Measurements from ENCODE around the gene PLA2G2C. TPM values are rescaled to one million over a fixed set of nuclear protein-coding genes. Genes with fewer than 3 reads are reported as not detected.

PLA2G2C gene
- total and polyA plus RNA-seq, 2 of the 8 experiments (the other 6 are each of a cell fraction or from before 2014, with no cell fraction given), result not detected

GRCh38 chr1:20147846-20148570 is 38.3 kb downstream of the PLA2G2C start:
- Histone ChIP-seq H3K36me3 (ENCODE audit: control insufficient read depth in 2 of 4, insufficient read depth in 4 of 4, low read length in 3 of 4) (no peaks in the 10 kb centered on the region), H4K8ac (ENCODE audit: extremely low read depth, insufficient read depth, low read length) (no peak overlapping the region; the same call in 1 of the 2 replicates), H3K27ac (ENCODE audit: low read depth, low read length) (no peak overlapping the region), H3K4me3 (ENCODE audit: extremely low read depth in 1 of 4, insufficient read depth in 2 of 4, low read depth in 3 of 4, low read length in 4 of 4) (no peak overlapping the region), H3K79me1 (ENCODE audit: low read depth, low read length) (no peaks in the 10 kb centered on the region), H3K4me2 (ENCODE audit: insufficient read depth in 1 of 2, low read depth in 2 of 2, low read length in 2 of 2) (no peak overlapping the region), H3K23ac (ENCODE audit: insufficient read length) (no peak overlapping the region), H2BK12ac (ENCODE audit: low read depth, low read length) (peak overlapping the region; percentile 80; the same call in 1 of the 2 replicates), H3K23me2 (ENCODE audit: low read depth, low read length) (no peaks in the 10 kb centered on the region), H2BK120ac (replicated peaks; ENCODE audit: low read depth, low read length) (no peak overlapping the region), H3K56ac (replicated peaks; ENCODE audit: insufficient read length, low read depth, low read length) (no peak overlapping the region), H2BK15ac (ENCODE audit: low read length) (0 out of 2 replicates have a peak overlapping the region, but pooled peaks have one; percentile 81), H2AK5ac (ENCODE audit: low read depth, low read length) (0 out of 2 replicates have a peak overlapping the region, but pooled peaks have one; percentile 86), H2AFZ (ENCODE audit: low read length) (no peak overlapping the region), H3K14ac (ENCODE audit: insufficient read length) (no peak overlapping the region), H3K4ac (replicated peaks; ENCODE audit: insufficient read length, low read depth, low read length) (no peak overlapping the region), H4K20me1 (replicated peaks in 1 of 2; ENCODE audit: control insufficient read depth in 1 of 2, insufficient read depth in 2 of 2, low read length in 2 of 2) (no peaks in the 10 kb centered on the region), H3K79me2 (ENCODE audit: control insufficient read depth in 1 of 2, insufficient read depth in 2 of 2, low read length in 2 of 2) (no peaks in the 10 kb centered on the region), H3K9me3 (ENCODE audit: insufficient read depth in 2 of 2, low read depth in 1 of 2, low read length in 1 of 2) (no peaks in the 10 kb centered on the region), H4K5ac (ENCODE audit: insufficient read length, low read depth, low read length) (no peak overlapping the region), H3K4me1 (replicated peaks in 1 of 4; ENCODE audit: control insufficient read depth in 3 of 4, insufficient read depth in 4 of 4, low read length in 3 of 4) (peaks cover 0 to 11% (median 5%) of the 10 kb centered on the region in 4 experiments; a peak in 5 of 7 replicates), H3K9ac (replicated peaks in 1 of 4; ENCODE audit: extremely low read depth in 1 of 4, low read depth in 3 of 4, low read length in 3 of 4) (no peak overlapping the region), H3K27me3 (replicated peaks in 1 of 4; ENCODE audit: control insufficient read depth in 3 of 4, extremely low read depth in 1 of 4, insufficient read depth in 3 of 4, low read length in 3 of 4) (no peaks in the 10 kb centered on the region), H3K18ac (ENCODE audit: extremely low read depth, low read length) (no peak overlapping the region; the same call in 1 of the 2 replicates), H2BK20ac (ENCODE audit: low read length) (0 out of 2 replicates have a peak overlapping the region, but pooled peaks have one; percentile 72), H4K91ac (replicated peaks; ENCODE audit: insufficient read length, low read length) (no peak overlapping the region), H2BK5ac (ENCODE audit: low read depth, low read length) (peak overlapping the region; percentile 44; the same call in 1 of the 2 replicates)
- WGBS, 2 experiments (ENCODE audit: extremely low coverage in 1 of 2, insufficient coverage in 1 of 2, insufficient read length in 1 of 2, insufficient replicate concordance in 2 of 2, low coverage in 1 of 2, low lambda C conversion rate in 2 of 2, missing lambda C conversion rate in 1 of 2), result 96% methylated on average over 7 of the region's 13 CpGs; no CpG with 5 or more reads in 1 of the 2 experiments
- FAIRE-seq (no peak), DNase-seq (ENCODE audit: low read depth in 1 of 2, low spot score in 2 of 2) (no peak)
- ChIA-PET POLR2A (ENCODE audit: partially characterized antibody) (no interaction called here), CTCF (ENCODE audit: partially characterized antibody) (interaction anchor here (1.6 to 13.5 kb wide), 3 partner anchors 45 to 229 kb away, joined by 10 to 127 read pairs (median 79); partner anchors contain the start of gene PLA2G2E)
- TF ChIP-seq TCF12 (IDR thresholded peaks at IDR 0.05; ENCODE audit: low read depth, low read length) (no peak), MAX (IDR thresholded peaks at IDR 0.05) (no peak), GABPA (IDR thresholded peaks at IDR 0.05; ENCODE audit: borderline replicate concordance, insufficient read depth, low read length) (no peak), ASH2L (IDR thresholded peaks at IDR 0.05; ENCODE audit: low read length) (no peak), EZH2 (IDR thresholded peaks at IDR 0.05; ENCODE audit: low read depth, low read length, severe bottlenecking) (no peak), MAFK (IDR thresholded peaks at IDR 0.05; ENCODE audit: low read depth, low read length) (no peak), BACH1 (IDR thresholded peaks at IDR 0.05; ENCODE audit: low read length) (no peak), KDM5A (IDR thresholded peaks at IDR 0.05; ENCODE audit: low read length) (no peak), POU5F1 (IDR thresholded peaks at IDR 0.05; ENCODE audit: low read depth, low read length) (no peak), EP300 (IDR thresholded peaks at IDR 0.05; ENCODE audit: borderline replicate concordance in 1 of 2, low read depth in 2 of 2, low read length in 2 of 2) (no peak), TAF7 (optimal IDR thresholded peaks at IDR 0.05; ENCODE audit: borderline replicate concordance, low read depth, low read length) (no peak), KDM1A (IDR thresholded peaks at IDR 0.05; ENCODE audit: borderline replicate concordance, low read length) (no peak)

All from H1 (cell line).